Stomach (tissue), 9 donors: ENCODE results near the gene ARHGAP15. TPM values are rescaled to one million over a fixed set of nuclear protein-coding genes. Genes with fewer than 3 reads are reported as not detected.

Experiments used
- DNase-seq, 2 donors: peaks; one replicate each; pipeline versions ENCODE4 v3.0.0 to v3.0.0-alpha.2; 2013 to 2019
- H3K27ac ChIP-seq, 5 donors: fragments of 200-600 bp in 4 of 5; sonication (generic) in 4 of 5; one replicate each; pipeline ENCODE4 v1.5.1; 2013 to 2019; ENCODE audit warnings: mild to moderate bottlenecking in 1 of 5, moderate library complexity in 1 of 5
- H3K27me3 ChIP-seq, 3 donors: fragments of 200-600 bp; sonication (generic); one replicate each; pipeline ENCODE4 v1.5.1; 2017 to 2019; ENCODE audit warnings: mixed run types in 1 of 3
- H3K36me3 ChIP-seq, 4 donors: fragments of 200-600 bp; sonication (generic); 1 replicate in 3 of 4; 2 replicates in 1 of 4; pipeline ENCODE4 v1.5.1; 2016 to 2019
- H3K4me1 ChIP-seq, 4 donors: fragments of 200-600 bp; sonication (generic); one replicate each; pipeline ENCODE4 v1.5.1; 2016 to 2019
- H3K4me3 ChIP-seq, 4 donors: fragments of 200-600 bp; sonication (generic) in 3 of 4; one replicate each; pipeline ENCODE4 v1.5.1; 2016 to 2019; ENCODE audit warnings: mild to moderate bottlenecking in 1 of 4
- H3K9me3 ChIP-seq, 4 donors: fragments of 200-600 bp; sonication (generic); one replicate each; pipeline ENCODE4 v1.5.1; 2016 to 2019
- CTCF ChIP-seq, 7 experiments: fragments of 450-650 bp in 4 of 7; fragments of 200-600 bp in 3 of 7; sonication (generic) in 3 of 7; IDR thresholded peaks; one replicate each; pipeline ENCODE4 v1.5.1; 2016 to 2019; ENCODE audit warnings: antibody characterized with exemption in 7 of 7, control low read depth in 2 of 7, mild to moderate bottlenecking in 1 of 7
- EP300 ChIP-seq: sonication (generic); formaldehyde crosslinking; IDR thresholded peaks from one replicate; pipeline ENCODE4 v1.6.1; 2017; ENCODE audit warnings: antibody characterized with exemption
- POLR2A ChIP-seq, 4 donors: fragments of 450-650 bp; IDR thresholded peaks; one replicate each; pipeline ENCODE4 v1.6.1; 2016; ENCODE audit warnings: antibody characterized with exemption in 4 of 4, control low read depth in 2 of 4, mild to moderate bottlenecking in 1 of 4, moderate library complexity in 1 of 4
- POLR2AphosphoS5 ChIP-seq, 3 donors: sonication (generic); formaldehyde crosslinking; IDR thresholded peaks; one replicate each; pipeline ENCODE4 v1.6.1; 2016; ENCODE audit warnings: antibody characterized with exemption in 3 of 3
- WGBS, 5 donors: extraction: QIAGEN DNeasy Blood & Tissue Kit in 3 of 5; methylation state at CpG; one replicate each; pipeline versions ENCODE4 v1.1.5 to v1.1.7; 2013 to 2018; 5-methylcytosine and 5-hydroxymethylcytosine counted together
- intact Hi-C: fragments of 100-400 bp; cut with DNase I; formaldehyde crosslinking; loops from one replicate; pipeline ENCODE4 v1.15.1; 2023; ENCODE audit warnings: low total_unique reads
- polyA plus RNA-seq, 3 donors: library from polyadenylated mRNA; stranded (reverse); fragments of 200-250 nt; gene quantifications; one replicate each; pipeline ENCODE4 v1.2.3, GENCODE V29; 2013
- total RNA-seq, 5 donors: library from RNA; depleted of rRNA; stranded (reverse); fragments of >200 nt; gene quantifications; one replicate each; pipeline versions ENCODE4 v1.1.0 to v1.2.3, GENCODE V29; 2014 to 2016
- donor health status: healthy with polysubstance abuse.
- donor health status: Bipolar disorder and iron deficiency.
- donor health status: healthy.

ARHGAP15 gene
- total and polyA plus RNA-seq, 8 donors, result 1.8 to 66.3 (median 6.8) TPM; not detected in 1

GRCh38 chr2:143241403-143242088 is 112.3 kb downstream of the ARHGAP15 start:
- Histone ChIP-seq H3K4me1 (no peaks in the 10 kb centered on the region), H3K27ac (no peak overlapping the region), H3K4me3 (no peak overlapping the region), H3K36me3 (no peaks in the 10 kb centered on the region), H3K9me3 (no peaks in the 10 kb centered on the region), H3K27me3 (no peaks in the 10 kb centered on the region)
- 82 to 83% (median 83%) methylated on average over 7 of the region's 7 CpGs for WGBS, 5 donors
- intact Hi-C loops, result no loop called here
- no peak for DNase-seq
- TF ChIP-seq EP300 (no peak), POLR2A (IDR thresholded peaks at IDR 0.05) (no peak), POLR2AphosphoS5 (IDR thresholded peaks at IDR 0.05) (no peak)

DNA sequence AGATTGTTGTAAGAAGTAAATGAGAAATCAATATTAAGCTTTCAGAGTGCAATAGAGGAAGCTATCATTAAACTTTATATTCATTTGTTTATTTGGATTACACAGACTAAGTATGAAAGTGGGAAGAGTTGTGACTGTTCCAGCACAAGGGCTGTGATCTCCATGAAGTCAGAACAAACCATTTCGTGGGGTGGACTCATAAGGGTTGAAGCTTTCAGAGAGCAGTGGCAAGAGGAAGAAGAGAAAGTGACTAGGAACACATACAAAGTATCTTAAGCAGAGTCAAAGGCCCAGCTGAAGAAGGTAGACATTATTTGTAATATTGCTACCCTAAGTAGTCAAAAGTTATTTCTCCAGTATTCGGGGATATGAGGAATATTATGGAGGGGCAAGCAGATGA is 117.0 kb downstream of the ARHGAP15 start:
- Histone ChIP-seq H3K27ac (no peak overlapping the region), H3K4me1 (no peaks in the 10 kb centered on the region), H3K36me3 (no peaks in the 10 kb centered on the region), H3K4me3 (no peak overlapping the region), H3K27me3 (no peaks in the 10 kb centered on the region), H3K9me3 (no peaks in the 10 kb centered on the region)
- no peak for DNase-seq
- TF ChIP-seq EP300, result no peak
- no peak for TF ChIP-seq POLR2A (IDR thresholded peaks at IDR 0.05)
- TF ChIP-seq CTCF (IDR thresholded peaks at IDR 0.05), result no peak
- TF ChIP-seq POLR2AphosphoS5 (IDR thresholded peaks at IDR 0.05), result no peak
- intact Hi-C loops, result no loop called here
- whole genome bisulfite sequencing, 5 donors, result 74 to 84% (median 81%) methylated on average over 2 of the region's 2 CpGs

DNA sequence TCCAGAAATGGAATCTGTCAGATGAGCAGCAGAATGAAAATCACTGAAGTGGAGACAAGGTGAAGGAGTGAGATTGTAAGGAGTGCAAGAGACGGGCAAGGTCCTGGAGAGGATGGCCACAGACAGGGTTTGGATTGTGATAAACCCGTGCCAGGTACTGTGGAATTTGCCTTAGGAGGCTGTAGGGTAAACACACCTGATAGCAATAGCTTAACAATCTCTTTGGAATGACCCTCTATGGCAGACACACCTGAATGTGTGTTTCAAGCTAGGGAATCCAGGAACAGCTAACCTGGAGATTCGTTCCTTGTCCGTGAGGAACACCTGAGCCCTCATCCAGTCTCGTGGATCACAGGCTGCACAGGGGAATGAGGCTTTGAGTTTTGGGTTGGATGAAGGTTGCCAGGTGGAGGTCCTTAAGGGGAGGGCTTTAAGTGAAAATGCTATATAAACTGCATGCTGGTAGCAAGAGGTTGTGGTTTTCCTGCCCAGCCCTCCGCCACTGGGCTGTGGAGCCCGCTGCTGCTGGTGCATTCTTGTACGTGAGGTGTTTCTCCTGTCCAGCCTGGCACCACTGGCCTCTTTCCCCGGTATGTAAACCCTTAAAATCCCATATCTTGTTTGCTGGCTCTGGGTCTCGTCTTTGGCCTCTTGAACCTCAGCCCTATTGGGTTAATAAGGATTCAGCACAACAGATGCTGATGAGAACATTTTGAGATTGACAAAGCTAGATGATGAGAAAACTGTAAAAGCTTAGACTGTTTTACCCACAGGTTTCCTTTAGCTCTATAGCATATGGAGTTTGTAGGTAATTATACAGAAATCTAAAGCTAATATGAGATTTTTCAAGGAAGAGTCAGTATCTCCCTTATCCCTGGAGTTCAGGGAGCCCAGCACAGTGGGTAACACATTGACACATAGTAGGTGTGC is 117.9 kb downstream of the ARHGAP15 start:
- no peaks in the 10 kb centered on the region for H3K27me3 ChIP-seq
- H3K27ac ChIP-seq, result no peak overlapping the region
- H3K4me1 ChIP-seq, result no peaks in the 10 kb centered on the region
- H3K36me3 ChIP-seq, result no peaks in the 10 kb centered on the region
- intact Hi-C loops, result no loop called here
- H3K4me3 ChIP-seq, result no peak overlapping the region
- 71 to 82% (median 77%) methylated on average over 10 of the region's 10 CpGs for WGBS, 5 donors
- TF ChIP-seq EP300, result no peak
- no peak for TF ChIP-seq CTCF (IDR thresholded peaks at IDR 0.05)
- no peak for TF ChIP-seq POLR2AphosphoS5 (IDR thresholded peaks at IDR 0.05)
- TF ChIP-seq POLR2A (IDR thresholded peaks at IDR 0.05), result no peak
- no peaks in the 10 kb centered on the region for H3K9me3 ChIP-seq
- DNase-seq, result no peak

- intact Hi-C loops, result no loop called here
- TF ChIP-seq CTCF (IDR thresholded peaks at IDR 0.05), result no peak
- no peak for TF ChIP-seq EP300
- TF ChIP-seq POLR2AphosphoS5 (IDR thresholded peaks at IDR 0.05), result no peak
- TF ChIP-seq POLR2A (IDR thresholded peaks at IDR 0.05), result no peak
- DNase-seq, result no peak
- Histone ChIP-seq H3K27ac (no peak overlapping the region), H3K36me3 (no peaks in the 10 kb centered on the region), H3K4me1 (no peaks in the 10 kb centered on the region), H3K4me3 (no peak overlapping the region), H3K9me3 (no peaks in the 10 kb centered on the region), H3K27me3 (no peaks in the 10 kb centered on the region)
- 77 to 91% (median 87%) methylated on average over 5 of the region's 5 CpGs for WGBS, 5 donors
These were observed 119.4 kb downstream of the ARHGAP15 start for GRCh38 chr2:143248631-143249030.
